ENCODE results near the gene KLC1.
"Not testable (repeated sequence)": the region's sequence is repeated elsewhere in the genome, so short reads cannot be mapped to it uniquely, and the experiment has no call there.

The KLC1 gene

DNA sequence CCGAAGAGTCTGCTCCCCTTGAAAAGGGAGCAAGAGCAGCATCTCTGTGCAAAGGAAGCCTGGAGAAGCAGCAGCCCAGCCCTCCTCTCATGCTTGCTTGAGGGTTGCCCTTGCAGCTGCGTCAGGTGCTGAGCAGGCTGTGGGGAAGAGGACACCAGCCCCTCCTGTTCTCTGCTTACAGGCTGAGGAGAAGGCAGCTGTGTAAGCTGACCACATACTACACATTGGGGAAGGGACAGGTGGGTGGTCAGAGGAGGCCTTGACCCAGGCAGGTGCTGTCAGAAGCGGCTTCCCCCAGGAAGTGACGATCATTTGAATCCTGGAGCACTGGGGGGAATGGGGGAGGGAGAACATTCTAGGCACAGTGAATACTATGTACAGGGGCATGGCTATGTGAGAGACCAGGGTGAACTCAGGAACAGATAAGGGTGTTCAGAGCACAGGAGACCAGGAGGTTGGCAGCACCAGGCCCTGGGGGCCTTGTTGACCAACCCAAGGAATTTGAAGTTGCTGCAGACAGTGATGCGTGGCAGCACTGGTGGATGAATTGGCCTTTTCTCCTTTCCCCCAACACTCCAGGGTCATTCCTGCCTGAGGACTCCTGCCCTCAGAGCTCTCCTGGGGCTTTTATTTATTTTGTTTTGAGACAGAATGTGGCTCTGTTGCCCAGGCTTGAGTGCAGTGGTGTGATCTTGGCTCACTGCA lies 2.7 kb upstream of the KLC1 start:
- DNase-seq = peak; percentile 42

DNA sequence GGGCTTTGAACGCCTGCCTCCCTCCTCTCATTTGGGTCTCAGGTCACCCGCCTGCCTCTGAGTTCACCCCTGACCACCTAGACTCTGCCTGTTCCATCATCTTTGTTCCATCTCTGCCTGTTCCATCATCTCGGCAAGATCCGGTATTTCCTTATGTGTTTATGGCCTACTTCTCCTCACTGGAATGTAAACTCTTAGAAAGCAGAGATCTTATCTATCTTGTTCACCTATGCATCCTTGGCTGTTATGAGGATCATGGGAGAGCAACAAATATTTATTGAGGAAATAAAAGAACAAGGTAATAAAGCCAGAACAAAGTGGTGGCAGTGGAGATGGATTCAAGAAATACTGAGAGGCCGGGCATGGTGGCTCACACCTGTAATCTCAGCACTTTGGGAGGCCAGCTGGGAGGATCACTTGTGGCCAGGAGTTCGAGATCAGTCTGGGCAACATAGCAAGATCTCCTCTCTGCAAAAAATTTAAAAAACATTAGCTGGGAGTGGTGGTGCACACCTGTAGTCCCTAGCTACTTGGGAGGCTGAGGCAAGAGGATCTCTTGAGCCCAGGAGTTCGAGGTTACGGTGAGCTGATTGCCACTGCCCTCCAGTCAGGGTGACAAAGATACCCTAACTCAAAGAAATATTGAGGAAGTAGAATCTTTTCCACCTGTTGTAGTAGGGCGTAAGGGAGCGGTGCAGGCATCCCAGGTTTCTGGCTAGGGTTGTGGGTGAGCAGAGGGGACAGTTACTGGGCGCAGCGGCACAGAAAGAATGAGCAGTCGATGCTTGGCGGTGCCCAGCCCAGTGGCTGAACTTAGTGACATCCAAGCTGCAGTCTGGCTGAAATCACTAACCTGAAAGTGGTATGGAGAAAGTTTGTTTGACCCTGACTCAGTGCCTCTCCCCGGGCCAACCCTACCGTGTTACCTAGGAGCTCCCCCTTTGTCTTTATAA lies 1.7 kb upstream of the KLC1 start:
- DNase-seq = peak; percentile 36

DNA sequence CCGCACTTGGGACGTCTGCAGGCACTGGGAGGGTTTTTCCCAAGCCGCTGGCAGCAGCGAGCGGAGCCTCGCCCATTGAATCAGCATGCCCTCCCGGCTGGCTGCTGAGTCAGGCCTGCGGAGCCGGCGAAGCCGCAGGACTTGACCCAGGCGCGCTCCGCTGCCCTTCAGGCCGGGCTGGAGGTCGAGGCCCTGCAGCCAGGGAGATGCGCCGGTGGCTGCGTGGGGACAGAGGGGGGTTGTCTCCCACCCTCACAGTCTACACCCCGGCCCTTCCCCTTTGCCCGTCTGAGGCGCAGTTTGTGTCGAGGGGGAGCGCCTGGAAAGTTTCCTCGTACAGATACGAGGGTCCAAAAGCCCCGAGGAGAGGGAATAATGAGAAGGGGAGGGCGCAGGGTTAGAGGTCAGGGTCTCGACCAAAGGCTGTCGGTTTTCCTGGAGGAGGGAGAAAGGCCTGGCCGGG lies 759 bp upstream of the KLC1 start:
- DNase-seq = peak; percentile 67

DNA sequence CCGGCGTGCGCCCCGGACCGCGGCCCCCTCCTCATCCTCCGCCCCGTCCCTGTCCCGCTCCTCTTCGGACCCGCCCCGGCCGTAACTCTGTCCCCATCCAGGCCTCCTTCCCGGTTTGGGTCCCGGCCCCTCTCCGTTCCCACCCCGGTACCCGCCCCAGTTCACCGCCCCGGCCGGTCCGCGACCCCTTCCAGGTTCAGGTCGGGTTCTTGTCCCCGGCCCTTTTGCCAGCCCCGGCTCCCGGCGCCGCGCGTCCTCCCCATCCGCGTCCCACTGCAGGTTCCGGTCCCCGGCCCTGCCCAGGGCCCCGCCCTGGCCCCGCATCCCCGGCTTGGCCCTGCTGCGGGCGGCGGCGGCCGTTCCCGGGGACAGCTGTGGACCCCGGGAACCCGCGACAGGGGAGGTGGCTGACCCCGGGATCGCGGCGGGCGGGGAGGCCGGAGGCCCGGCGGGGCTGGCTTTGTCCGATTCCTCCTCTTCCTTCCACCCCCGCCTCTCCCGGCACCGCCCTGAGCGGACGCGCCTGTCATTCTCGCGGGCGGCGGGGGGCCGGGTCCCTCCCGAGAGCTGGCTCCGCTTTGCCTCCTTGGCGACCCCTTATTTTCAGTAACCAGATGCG lies 601 bp downstream of the KLC1 start:
- DNase-seq = peak; percentile 44

DNA sequence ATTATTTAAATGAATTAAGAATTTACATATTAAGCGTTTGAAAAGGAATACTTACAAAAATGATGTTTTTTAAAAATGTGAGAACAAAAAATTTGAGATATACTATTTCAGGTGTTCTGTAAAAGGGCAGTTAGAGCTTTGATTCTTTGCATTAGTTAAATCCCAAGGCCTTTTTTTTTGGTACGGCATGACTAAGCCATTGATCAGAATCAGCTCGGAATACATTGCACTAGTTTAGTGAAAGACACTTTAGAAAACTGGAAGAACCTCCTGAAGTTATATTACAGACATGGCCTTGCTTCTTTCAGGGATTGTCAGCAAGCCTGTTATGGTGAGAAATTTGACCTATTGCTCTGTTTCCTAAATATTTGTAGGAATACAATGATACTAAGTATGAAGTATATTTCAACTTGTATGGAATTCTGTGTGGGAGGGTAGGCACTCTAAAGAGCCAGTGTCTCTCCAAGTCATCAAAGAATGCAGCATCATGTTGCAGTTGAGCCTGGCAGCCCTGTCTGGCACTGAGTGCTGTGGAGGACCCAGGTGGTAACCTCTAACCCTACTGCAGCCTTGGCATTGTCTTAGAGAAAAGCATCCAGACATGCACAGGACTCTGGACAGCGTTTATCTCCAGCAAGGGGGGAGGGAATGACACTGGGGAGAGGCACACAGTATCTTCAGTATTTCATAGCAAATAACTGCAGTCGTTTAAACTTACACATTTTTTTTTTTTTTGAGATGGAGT lies 1.5 kb downstream of the KLC1 start:
- DNase-seq = no peak

DNA sequence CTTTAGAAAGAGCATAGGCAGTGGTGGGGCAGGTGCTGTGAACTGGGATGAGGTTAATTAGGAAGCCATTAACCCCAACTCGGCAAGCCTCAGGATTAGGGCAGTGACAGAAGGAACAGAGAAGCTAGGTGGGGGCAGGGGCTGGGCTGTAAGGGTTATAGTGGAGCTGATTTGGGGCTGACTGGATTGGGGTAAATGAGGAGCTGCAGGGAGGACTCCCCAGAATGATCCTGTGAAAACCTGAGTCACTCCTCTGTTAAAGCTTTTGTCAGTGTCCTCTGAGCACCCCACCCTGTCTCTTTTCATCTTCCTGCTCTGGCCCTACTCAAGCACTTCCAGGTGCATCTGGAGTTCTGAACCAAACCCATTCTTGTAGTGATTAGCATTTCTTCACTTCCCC lies 4.4 kb downstream of the KLC1 start:
- DNase-seq = no peak

DNA sequence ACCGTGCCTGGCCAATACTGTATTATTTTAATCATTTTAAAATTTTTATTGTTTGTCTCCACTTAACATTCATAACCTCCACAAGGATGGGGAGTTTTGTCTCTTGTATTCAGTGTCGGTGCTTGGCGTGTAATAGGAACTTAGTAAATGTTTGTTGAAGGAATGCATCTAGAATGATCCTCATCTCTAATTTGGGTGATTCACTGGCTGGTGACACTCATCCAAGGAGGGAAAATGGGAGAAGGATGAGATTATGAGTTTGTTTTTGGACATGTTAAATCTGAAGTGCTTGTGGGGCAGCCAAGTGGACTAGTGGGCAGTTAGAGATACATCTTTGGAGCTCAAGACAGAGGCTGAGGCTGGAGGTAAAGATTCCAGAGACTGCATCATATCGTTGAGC lies 5.1 kb downstream of the KLC1 start:
- no peak for DNase-seq

DNA sequence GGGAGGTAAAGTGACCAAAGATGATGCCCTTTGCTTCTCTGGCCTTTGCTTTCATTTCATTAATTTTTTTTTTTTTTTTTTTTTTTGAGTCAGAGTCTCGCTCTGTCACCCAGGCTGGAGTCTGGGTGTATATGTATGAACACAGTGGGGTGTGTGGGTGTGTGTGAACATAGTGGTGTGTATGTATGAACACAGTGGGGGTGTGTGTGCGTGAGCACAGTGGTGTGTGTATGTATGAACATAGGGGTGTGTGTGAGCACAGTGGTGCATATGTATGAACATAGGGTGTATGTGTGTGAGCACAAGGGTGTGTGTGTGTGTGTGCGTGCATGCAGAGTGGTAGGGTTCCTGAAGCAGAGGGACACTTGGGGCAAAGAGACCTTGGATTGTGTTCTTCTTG lies 9.6 kb downstream of the KLC1 start:
- no peak for DNase-seq

DNA sequence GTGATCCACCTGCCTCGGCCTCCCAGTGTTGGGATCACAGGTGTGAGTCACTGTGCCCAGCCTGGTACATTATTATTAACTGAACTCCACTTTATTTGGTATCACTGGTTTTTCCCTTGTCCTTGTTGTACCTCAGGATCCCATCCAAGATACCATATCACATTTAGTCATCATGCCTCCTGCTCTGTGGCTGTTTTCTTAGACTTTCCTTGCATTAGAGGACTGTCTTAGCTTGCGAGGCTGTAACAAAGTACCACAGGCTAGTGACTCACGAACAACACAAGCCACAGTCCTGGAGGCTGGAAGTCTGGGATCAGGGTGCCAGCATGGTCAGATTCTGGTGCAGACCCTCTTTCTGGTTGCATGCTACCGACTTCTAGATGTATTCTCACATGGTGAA lies 12.2 kb downstream of the KLC1 start:
- no peak for DNase-seq

DNA sequence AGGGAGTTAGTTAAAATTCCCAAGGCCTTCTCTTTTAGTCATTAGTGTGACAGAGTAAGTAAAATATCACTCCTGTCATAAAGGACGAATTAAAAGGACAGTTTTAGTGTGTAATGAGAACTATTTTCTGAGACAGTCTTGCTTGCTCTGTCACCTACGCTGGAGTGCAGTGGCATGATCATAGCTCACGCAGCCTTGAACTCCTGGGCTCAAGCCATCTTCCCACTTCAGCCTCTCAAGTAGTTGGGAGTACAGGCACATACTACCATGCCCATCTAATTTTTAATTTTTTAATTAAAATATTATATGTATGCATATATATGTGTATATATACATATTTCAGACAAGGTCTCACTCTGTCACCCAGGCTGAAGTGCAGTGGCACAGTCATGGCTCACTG lies 17.2 kb downstream of the KLC1 start:
- DNase-seq = no peak

DNA sequence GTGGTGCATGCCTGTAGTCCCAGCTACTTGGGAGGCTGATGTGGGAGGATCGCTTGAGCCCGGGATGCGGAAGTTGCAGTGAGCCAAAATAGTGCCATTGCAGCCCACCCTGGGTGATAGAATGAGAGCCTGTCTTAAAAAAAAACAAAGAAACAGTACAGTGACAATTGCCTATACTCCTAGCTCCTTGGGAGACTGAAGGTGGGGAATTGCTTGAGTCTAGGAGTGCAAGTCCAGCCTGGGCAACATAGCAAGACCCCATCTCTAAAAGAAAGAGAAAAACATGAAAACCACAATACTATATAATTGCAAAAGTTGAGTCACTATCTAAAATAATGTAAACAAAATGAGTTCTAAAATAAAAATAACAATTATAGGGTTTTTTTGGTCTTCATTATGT lies 20.0 kb downstream of the KLC1 start:
- no peak for DNase-seq

DNA sequence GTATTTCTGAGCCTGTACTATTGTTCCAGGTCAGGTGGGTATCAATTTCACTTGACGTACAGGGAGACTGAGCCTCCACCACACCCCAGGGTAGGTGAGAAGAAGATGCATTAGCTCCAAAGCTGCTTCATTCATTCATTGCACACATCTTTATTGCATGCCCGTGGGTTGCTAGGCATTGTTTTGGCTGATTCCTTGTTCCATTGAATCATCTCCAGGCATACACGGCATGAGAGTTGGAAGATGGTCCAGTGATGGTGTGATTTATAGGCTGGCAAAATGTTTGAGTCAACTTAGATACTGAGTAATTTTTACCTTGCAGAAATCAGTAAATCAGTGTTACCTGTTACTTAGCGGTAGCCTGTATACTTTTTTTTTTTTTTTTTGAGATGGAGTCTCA lies 21.2 kb downstream of the KLC1 start:
- DNase-seq = no peak

DNA sequence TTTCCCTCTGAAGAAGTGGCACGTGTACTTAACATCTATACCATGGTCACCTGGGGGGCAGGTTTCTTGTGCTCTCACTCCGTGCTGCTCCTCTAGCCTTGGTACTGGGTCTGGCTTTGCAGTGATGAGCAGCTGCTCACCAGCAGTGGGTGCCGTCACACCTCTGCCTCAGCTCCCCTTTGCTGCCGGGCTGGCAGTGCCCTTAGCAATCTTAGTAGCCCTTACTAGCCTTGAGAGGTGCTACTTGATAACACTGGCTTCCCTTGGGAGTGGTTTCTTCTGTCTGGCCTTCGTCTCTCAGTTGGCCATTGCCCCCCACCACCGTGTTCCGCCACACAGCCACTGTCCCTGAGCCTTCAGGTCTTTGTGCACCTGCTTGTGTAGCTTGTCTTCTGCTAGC lies 22.6 kb downstream of the KLC1 start:
- no peak for DNase-seq

DNA sequence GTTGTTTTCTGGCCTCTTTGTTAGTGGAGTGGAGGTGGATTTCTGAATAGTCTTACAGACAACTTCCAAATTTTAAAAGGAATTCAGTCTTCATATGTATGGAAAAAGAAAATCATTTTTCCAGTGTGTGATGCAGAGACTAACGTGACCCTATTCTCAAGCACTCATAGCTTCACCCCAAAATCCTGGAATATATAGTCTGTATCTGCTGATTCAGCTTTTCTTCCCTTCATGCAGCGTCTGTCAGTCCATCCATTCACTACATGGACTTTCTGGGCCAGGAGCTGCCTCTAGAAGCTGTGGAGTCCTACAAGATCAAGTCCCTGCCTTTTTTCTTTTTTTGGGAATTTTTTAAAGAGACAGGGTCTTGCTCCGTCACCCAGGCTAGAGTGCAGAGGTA lies 23.8 kb downstream of the KLC1 start:
- no peak for DNase-seq

DNA sequence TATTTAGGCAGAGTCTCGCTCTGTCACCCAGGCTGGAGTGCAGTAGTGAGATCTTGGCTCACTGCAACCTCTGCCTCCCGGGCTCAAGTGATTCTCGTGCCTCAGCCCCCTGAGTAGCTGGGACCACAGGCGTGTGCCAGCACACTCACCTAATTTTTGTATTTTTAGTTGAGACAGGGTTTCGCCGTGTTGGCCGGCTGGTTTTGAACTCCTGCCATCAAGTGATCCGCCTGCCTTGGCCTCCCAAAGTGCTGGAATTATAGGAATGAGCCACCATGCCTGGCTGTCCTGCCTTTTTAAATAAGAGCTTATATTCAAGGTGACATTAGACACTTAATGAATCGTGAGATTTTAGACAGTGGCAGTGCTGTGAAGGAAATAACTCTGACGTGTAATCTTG lies 24.3 kb downstream of the KLC1 start:
- DNase-seq = not testable (repeated sequence)

DNA sequence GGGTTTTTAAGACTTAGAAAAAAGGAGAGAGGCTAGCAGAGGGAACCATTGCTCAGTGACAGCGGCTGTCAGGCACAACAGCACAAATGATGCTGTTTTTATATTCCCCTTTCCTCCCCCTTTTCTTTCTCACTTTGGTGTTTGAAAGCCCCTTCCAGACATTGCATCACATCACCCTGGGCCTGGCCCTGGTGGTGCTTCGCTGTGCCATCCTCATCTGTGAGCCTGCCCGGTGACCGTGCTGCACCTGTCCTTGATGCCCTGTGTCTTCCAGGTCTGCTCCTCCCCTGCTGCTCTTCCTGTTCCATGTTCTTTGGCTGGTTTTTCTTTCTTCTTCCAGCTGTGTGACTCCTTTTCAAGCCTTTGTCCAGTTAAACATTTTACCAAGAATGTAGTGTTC lies 24.8 kb downstream of the KLC1 start:
- DNase-seq = no peak

DNA sequence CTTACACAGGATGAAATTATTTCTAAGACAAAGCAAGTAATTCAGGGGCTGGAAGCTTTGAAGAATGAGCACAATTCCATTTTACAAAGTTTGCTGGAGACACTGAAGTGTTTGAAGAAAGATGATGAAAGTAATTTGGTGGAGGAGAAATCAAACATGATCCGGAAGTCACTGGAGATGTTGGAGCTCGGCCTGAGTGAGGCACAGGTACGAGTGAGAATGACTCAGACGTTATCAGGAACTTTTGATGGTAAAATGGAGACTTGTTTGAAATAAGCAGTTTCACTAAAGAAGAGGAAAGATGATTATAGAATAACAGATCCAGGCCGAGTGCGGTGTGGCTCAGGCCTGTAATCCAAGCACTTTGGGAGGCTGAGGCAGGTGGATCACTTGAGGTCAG lies 25.6 kb downstream of the KLC1 start:
- DNase-seq = no peak

DNA sequence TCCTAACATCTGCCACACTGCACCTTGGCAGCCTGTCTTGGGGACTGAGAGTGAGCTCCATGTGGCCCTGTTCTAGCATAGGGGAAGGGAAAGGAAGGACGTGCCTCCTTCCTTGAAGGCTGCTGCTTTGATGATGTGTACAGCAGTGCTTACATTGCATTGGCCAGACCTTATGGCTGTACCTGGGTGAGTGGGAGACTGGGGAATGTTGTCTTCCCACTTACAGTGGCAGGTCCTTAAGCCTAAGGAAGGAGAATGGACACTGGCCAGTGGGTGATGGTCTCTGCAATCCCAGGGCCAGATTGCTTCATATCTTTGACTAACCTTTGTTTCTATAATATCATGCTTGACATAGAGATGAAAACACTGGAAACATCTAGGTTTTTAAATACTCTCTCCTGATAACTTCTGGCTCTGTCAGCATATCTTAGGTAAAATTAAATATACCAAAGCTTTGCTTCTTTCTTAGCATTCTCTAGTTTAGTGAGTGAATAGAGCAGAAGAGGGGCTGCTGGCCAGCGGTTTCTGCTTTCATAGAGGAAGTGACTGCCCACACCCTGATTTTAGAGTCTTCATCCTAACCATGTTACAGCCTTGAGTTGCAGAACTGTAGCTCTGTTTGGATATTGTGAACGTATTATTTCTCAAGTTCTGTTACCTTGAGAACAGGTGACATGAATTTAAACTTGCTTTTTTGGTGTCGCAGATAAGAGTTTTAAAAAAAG lies 27.2 kb downstream of the KLC1 start:
- DNase-seq = no peak

DNA sequence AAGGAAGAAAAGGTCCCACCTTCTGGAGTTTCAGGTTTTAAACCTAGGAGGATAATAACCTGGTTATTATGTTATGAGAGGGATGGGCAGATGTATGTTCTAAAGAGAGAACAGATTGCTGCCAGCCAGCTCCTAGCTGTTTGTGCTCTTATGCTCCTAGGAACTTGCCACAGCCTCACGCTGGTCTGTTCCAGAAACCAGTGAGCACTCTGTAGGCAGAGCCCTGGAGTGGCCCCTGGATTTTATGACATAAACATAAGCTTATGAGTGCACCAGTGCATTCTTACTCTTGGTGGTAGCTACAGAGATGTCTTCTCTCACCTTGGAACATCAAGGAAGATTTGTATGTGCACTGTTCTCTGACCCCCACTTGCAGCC lies 27.7 kb downstream of the KLC1 start:
- no peak for DNase-seq

DNA sequence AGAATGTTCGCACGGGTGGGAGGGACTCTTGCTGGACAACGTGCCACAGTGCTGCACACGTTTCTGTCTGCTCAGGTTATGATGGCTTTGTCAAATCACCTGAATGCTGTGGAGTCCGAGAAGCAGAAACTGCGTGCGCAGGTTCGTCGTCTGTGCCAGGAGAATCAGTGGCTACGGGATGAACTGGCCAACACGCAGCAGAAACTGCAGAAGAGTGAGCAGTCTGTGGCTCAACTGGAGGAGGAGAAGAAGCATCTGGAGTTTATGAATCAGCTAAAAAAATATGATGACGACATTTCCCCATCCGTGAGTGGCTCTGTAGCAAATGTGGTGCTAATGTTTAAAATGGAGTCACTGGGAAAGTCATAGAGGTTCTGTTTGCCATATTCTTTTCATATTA lies 28.5 kb downstream of the KLC1 start:
- no peak for DNase-seq

DNA sequence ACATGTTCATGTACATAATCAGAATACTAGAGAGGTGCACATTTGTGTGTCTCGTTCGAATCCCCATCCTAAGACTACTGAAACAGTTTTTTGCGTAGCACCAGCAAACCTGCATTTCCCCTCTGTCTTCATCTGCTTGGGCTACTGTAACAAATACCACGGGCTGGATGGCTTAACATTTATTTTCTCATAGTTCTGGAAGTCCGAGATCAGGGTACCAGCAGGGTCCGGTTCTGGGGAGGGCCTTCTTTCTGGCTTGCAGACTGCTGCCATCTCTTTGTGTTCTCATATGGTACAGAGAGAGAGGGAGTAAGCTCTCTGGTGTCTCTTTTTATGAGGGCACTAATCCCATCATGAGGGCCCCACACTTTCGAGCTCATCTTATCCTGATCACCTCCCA lies 30.6 kb downstream of the KLC1 start:
- DNase-seq = no peak

DNA sequence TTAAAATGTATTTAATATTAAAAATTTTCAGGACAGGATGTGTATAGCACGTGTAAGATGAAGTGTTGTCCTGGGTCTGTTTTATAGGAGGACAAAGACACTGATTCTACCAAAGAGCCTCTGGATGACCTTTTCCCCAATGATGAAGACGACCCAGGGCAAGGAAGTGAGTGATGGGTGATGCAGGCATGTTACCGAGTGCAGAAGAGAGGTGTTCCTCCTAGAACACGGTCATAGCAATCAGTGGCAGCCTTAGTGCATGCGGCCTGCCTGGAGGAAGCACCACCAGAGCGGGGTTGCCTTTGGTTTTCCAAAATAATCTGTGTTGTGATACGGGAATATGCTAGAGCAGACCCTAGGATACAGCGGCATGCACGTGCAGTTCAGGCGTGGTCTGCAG lies 33.0 kb downstream of the KLC1 start:
- DNase-seq = no peak

DNA sequence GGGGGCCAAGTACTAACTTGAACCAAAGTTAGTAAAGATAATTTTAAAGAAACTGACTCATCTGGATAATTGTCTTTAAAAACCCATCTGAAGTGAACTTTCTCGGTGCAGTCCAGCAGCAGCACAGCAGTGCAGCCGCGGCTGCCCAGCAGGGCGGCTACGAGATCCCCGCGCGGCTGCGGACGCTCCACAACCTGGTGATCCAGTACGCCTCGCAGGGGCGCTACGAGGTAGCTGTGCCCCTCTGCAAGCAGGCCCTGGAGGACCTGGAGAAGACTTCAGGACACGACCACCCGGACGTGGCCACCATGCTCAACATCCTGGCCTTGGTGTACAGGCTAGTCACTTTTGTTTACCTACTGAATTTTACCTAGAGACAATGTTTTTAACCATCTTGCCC lies 33.6 kb downstream of the KLC1 start:
- DNase-seq = no peak

All from RPMI8226 (cell line).